ENCODE results near the gene BRD3. TPM values are rescaled to one million over a fixed set of nuclear protein-coding genes. Genes with fewer than 3 reads are reported as not detected.

Gene BRD3
- total RNA-seq, 1 donor from 2014 or later: 98.1 TPM

DNA sequence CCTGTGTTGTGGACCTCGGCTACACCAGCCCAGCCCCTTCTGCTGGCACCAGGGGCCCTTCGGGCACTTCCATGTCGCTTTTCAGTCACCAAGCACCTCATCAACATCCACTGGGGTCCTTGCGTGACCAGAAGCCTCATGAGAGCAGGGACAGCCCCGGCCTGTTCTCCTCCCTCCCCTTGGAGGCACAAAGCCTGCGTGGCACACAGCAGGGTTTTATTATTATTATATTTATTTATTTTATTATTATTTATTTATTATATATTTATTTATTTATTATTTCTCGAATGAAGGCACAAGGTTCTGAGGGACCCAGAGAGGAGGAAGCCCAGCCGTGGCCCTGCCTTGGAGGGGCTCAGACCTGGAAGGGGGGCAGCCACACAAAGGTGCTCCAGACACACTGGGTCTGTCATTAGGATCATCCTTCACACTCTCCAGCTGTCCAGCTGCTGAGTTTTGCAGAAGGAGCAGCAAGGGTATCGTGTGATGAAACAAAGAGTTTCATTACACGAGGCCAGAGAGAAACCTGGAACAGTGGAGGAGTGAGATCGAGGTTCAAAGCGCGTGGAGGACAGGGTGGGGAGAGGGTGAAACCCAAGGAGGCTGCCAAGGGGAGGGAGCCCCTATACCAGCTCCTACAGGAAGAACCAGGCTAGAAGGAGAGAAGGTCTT, 80.9 kb downstream of the BRD3 start:
- no peaks in the 10 kb centered on the region for H3K27me3 Mint-ChIP-seq
- H3K4me3 Mint-ChIP-seq (ENCODE audit: low read depth): no peak overlapping the region
- peaks cover 34% of the 10 kb centered on the region for H3K4me1 Mint-ChIP-seq (ENCODE audit: low read depth)
- no peaks in the 10 kb centered on the region for H3K9me3 Mint-ChIP-seq (ENCODE audit: low read depth)
- TF ChIP-seq, protein P1, sequence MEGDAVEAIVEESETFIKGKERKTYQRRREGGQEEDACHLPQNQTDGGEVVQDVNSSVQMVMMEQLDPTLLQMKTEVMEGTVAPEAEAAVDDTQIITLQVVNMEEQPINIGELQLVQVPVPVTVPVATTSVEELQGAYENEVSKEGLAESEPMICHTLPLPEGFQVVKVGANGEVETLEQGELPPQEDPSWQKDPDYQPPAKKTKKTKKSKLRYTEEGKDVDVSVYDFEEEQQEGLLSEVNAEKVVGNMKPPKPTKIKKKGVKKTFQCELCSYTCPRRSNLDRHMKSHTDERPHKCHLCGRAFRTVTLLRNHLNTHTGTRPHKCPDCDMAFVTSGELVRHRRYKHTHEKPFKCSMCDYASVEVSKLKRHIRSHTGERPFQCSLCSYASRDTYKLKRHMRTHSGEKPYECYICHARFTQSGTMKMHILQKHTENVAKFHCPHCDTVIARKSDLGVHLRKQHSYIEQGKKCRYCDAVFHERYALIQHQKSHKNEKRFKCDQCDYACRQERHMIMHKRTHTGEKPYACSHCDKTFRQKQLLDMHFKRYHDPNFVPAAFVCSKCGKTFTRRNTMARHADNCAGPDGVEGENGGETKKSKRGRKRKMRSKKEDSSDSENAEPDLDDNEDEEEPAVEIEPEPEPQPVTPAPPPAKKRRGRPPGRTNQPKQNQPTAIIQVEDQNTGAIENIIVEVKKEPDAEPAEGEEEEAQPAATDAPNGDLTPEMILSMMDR (IDR thresholded peaks at IDR 0.05; ENCODE audit: unreplicated experiment): no peak
- H3K36me3 Mint-ChIP-seq (ENCODE audit: insufficient read depth): no peaks in the 10 kb centered on the region
- no peak for DNase-seq (ENCODE audit: low spot score, unreplicated experiment)
- H3K27ac Mint-ChIP-seq: peak overlapping the region; percentile 68

- peaks cover 35% of the 10 kb centered on the region for H3K4me1 Mint-ChIP-seq (ENCODE audit: low read depth)
- DNase-seq (ENCODE audit: low spot score, unreplicated experiment): no peak
- H3K27me3 Mint-ChIP-seq: no peaks in the 10 kb centered on the region
- H3K36me3 Mint-ChIP-seq (ENCODE audit: insufficient read depth): no peaks in the 10 kb centered on the region
- peak overlapping the region; percentile 20 for H3K4me3 Mint-ChIP-seq (ENCODE audit: low read depth)
- no peaks in the 10 kb centered on the region for H3K9me3 Mint-ChIP-seq (ENCODE audit: low read depth)
- TF ChIP-seq, protein P1 (IDR thresholded peaks at IDR 0.05; ENCODE audit: unreplicated experiment): no peak
- H3K27ac Mint-ChIP-seq: no peak overlapping the region
Observed at GRCh38 chr9:133986061-133986460, 81.8 kb downstream of the BRD3 start.

DNA sequence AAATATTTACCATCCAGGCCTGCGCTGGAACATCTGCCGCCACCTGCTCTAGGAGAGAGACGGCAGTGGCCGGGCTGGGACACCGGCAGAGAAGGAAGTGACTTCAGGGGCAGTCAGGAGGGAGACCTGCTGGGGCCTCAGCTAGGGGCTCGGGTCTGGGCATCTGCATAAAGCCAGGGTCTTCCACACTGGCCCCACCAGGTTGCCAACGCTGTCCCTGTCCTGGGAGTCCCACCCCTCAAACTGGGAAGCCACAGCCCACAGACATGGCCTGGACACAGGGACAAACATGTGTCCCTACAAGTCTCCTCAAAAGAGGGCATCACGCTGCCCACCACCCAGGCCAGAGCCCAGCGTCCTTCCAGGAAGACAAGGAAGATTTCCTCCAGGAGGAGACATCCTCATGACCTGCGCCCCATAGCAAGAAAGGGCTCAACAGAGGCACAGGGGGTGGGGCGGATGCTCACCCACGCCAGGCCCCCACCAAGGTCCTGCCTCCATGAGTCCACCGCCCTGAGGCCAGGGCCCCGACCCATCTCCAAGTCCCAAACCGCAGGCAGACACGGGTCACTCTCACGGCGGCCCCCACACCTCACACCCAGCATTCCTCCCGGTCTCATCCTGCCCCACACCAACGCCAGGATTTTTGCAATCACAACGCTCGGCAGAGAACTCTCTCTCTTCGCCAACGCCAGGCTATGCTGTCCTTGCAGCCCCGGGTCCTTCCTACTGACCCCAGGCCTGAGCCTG, 84.7 kb downstream of the BRD3 start:
- DNase-seq (ENCODE audit: low spot score, unreplicated experiment): no peak
- TF ChIP-seq, protein P1 (IDR thresholded peaks at IDR 0.05; ENCODE audit: unreplicated experiment): no peak
- H3K27me3 Mint-ChIP-seq: no peaks in the 10 kb centered on the region
- no peaks in the 10 kb centered on the region for H3K36me3 Mint-ChIP-seq (ENCODE audit: insufficient read depth)
- peak overlapping the region; percentile 69 for H3K27ac Mint-ChIP-seq
- H3K4me3 Mint-ChIP-seq (ENCODE audit: low read depth): no peak overlapping the region
- H3K9me3 Mint-ChIP-seq (ENCODE audit: low read depth): no peaks in the 10 kb centered on the region
- peaks cover 44% of the 10 kb centered on the region for H3K4me1 Mint-ChIP-seq (ENCODE audit: low read depth)

- peaks cover 46% of the 10 kb centered on the region for H3K4me1 Mint-ChIP-seq (ENCODE audit: low read depth)
- no peaks in the 10 kb centered on the region for H3K9me3 Mint-ChIP-seq (ENCODE audit: low read depth)
- TF ChIP-seq, protein P1 (IDR thresholded peaks at IDR 0.05; ENCODE audit: unreplicated experiment): no peak
- H3K4me3 Mint-ChIP-seq (ENCODE audit: low read depth): no peak overlapping the region
- no peaks in the 10 kb centered on the region for H3K27me3 Mint-ChIP-seq
- DNase-seq (ENCODE audit: low spot score, unreplicated experiment): no peak
- H3K27ac Mint-ChIP-seq: no peak overlapping the region
- no peaks in the 10 kb centered on the region for H3K36me3 Mint-ChIP-seq (ENCODE audit: insufficient read depth)
Observed at GRCh38 chr9:133981958-133982681, 85.7 kb downstream of the BRD3 start.

- Mint-ChIP-seq H3K4me3 (ENCODE audit: low read depth) (no peak overlapping the region), H3K27me3 (no peaks in the 10 kb centered on the region), H3K36me3 (ENCODE audit: insufficient read depth) (no peaks in the 10 kb centered on the region), H3K4me1 (ENCODE audit: low read depth) (peaks cover 45% of the 10 kb centered on the region), H3K9me3 (ENCODE audit: low read depth) (no peaks in the 10 kb centered on the region), H3K27ac (no peak overlapping the region)
- TF ChIP-seq, protein P1 (IDR thresholded peaks at IDR 0.05; ENCODE audit: unreplicated experiment): no peak
- no peak for DNase-seq (ENCODE audit: low spot score, unreplicated experiment)
Observed at GRCh38 chr9:133981589-133981957, 86.3 kb downstream of the BRD3 start.

Data from progenitor cell of endocrine pancreas (in vitro differentiated cells).